Testis (tissue), 3 donors: ENCODE results near the gene MIPEP. TPM values are rescaled to one million over a fixed set of nuclear protein-coding genes. Genes with fewer than 3 reads are reported as not detected.

Experiments
- DNase-seq: peaks from one replicate; pipeline ENCODE4 v3.0.0-alpha.2; 2019
- H3K27ac ChIP-seq, 2 donors: fragments of 200-600 bp; sonication (generic); one replicate each; pipeline ENCODE4 v1.5.1; 2019
- H3K27me3 ChIP-seq: fragments of 200-600 bp; sonication (generic); one replicate; pipeline ENCODE4 v1.5.1; 2019
- H3K36me3 ChIP-seq: fragments of 200-600 bp; sonication (generic); one replicate; pipeline ENCODE4 v1.5.1; 2017; ENCODE audit warnings: low read depth; ENCODE audit errors: missing control alignments
- H3K4me1 ChIP-seq: fragments of 200-600 bp; sonication (generic); one replicate; pipeline ENCODE4 v1.5.1; 2019
- H3K4me3 ChIP-seq, 2 donors: fragments of 200-600 bp; sonication (generic); one replicate each; pipeline ENCODE4 v1.5.1; 2017 to 2019
- H3K9me3 ChIP-seq: fragments of 200-600 bp; sonication (generic); one replicate; pipeline ENCODE4 v1.5.1; 2017
- CTCF ChIP-seq, 3 experiments: fragments of 450-650 bp in 2 of 3; fragments of 200-600 bp in 1 of 3; sonication (generic) in 1 of 3; IDR thresholded peaks; one replicate each; pipeline ENCODE4 v1.5.1; 2016 to 2019; ENCODE audit warnings: antibody characterized with exemption in 3 of 3, mild to moderate bottlenecking in 2 of 3, moderate library complexity in 1 of 3
- POLR2A ChIP-seq: fragments of 450-650 bp; IDR thresholded peaks from one replicate; pipeline ENCODE4 v1.6.1; 2017; ENCODE audit warnings: antibody characterized with exemption, mild to moderate bottlenecking, moderate library complexity
- WGBS, 2 donors: methylation state at CpG; one replicate each; pipeline ENCODE4 v1.1.5; 2018; 5-methylcytosine and 5-hydroxymethylcytosine counted together
- intact Hi-C: fragments of 100-400 bp; cut with DNase I; formaldehyde crosslinking; loops from one replicate; pipeline ENCODE4 v1.15.1; 2023; ENCODE audit warnings: low total_unique reads
- polyA plus RNA-seq: library from polyadenylated mRNA; stranded (reverse); fragments of 350-450 nt; fragmentation: Illumina TruSeq; extraction: RNeasy Lipid Tissue Mini Kit (QIAGEN cat#74804); gene quantifications from one replicate; pipeline ENCODE4 v1.2.3, GENCODE V29; 2014; ENCODE audit warnings: low read depth, low replicate concordance; ENCODE audit not compliant: insufficient read depth
- total RNA-seq, 2 donors: library from RNA; depleted of rRNA; stranded (reverse); fragments of >200 nt; gene quantifications; one replicate each; pipeline ENCODE4 v1.2.3, GENCODE V29; 2016

Gene MIPEP
- total and polyA plus RNA-seq, 3 donors from 2014 or later, result 25.7 to 29.4 (median 27.6) TPM

GRCh38 chr13:23922005-23922932, 33.1 kb upstream of the MIPEP start:
- intact Hi-C loops, result no loop called here
- WGBS, 2 donors, result 69 to 80% methylated on average over 5 of the region's 5 CpGs
- no peak for DNase-seq
- Histone ChIP-seq H3K36me3 (no peaks in the 10 kb centered on the region), H3K27ac (no peak overlapping the region), H3K27me3 (no peaks in the 10 kb centered on the region), H3K4me3 (no peak overlapping the region), H3K9me3 (no peaks in the 10 kb centered on the region), H3K4me1 (no peaks in the 10 kb centered on the region)
- TF ChIP-seq POLR2A (no peak), CTCF (IDR thresholded peaks at IDR 0.05) (no peak)

- no peaks in the 10 kb centered on the region for H3K27me3 ChIP-seq
Observed at GRCh38 chr13:23921451-23921888, 32.3 kb upstream of the MIPEP start.

GRCh38 chr13:23919006-23919405, 29.8 kb upstream of the MIPEP start:
- Histone ChIP-seq H3K4me1 (no peaks in the 10 kb centered on the region), H3K36me3 (no peaks in the 10 kb centered on the region), H3K27ac (no peak overlapping the region), H3K9me3 (no peaks in the 10 kb centered on the region), H3K27me3 (no peaks in the 10 kb centered on the region), H3K4me3 (no peak overlapping the region)
- intact Hi-C loops, result no loop called here
- DNase-seq, result no peak
- TF ChIP-seq CTCF (IDR thresholded peaks at IDR 0.05) (no peak), POLR2A (no peak)
- 89 to 90% methylated on average over 1 of the region's 1 CpG for WGBS, 2 donors

More at GRCh38 chr13:23921451-23921888, 32.3 kb upstream of the MIPEP start:
- intact Hi-C loops, result no loop called here
- H3K4me3 ChIP-seq, result no peak overlapping the region
- TF ChIP-seq CTCF (IDR thresholded peaks at IDR 0.05) (peak; percentile 49 to 73 (median 61)), POLR2A (no peak)
- no peak overlapping the region for H3K27ac ChIP-seq
- H3K9me3 ChIP-seq, result no peaks in the 10 kb centered on the region
- 24% methylated on average over 2 of the region's 2 CpGs for WGBS, 2 donors
- no peak for DNase-seq
- no peaks in the 10 kb centered on the region for H3K36me3 ChIP-seq
- H3K4me1 ChIP-seq, result no peaks in the 10 kb centered on the region

GRCh38 chr13:23918208-23918607, 29.0 kb upstream of the MIPEP start:
- WGBS, 2 donors, result 95 to 96% methylated on average over 2 of the region's 2 CpGs
- H3K4me1 ChIP-seq, result no peaks in the 10 kb centered on the region
- intact Hi-C loops, result no loop called here
- no peak for TF ChIP-seq POLR2A
- TF ChIP-seq CTCF (IDR thresholded peaks at IDR 0.05), result no peak
- no peaks in the 10 kb centered on the region for H3K27me3 ChIP-seq
- H3K36me3 ChIP-seq, result no peaks in the 10 kb centered on the region
- DNase-seq, result no peak
- no peak overlapping the region for H3K27ac ChIP-seq
- H3K9me3 ChIP-seq, result no peaks in the 10 kb centered on the region
- H3K4me3 ChIP-seq, result no peak overlapping the region
